Effector memory CD4-positive, alpha-beta T cell (primary cell): ENCODE measurements around the gene ARHGAP15.

Experiments used
- DNase-seq, 3 donors: peaks; one replicate each; pipeline ENCODE4 v3.0.0-alpha.2; 2020
- H3K27ac ChIP-seq: 2 replicates; pipeline ENCODE4 v1.7.0; 2013; ENCODE audit warnings: mild to moderate bottlenecking, low read length, moderate library complexity; ENCODE audit not compliant: insufficient read depth, poor library complexity, severe bottlenecking
- H3K27me3 ChIP-seq: replicated peaks from 2 replicates; pipeline ENCODE4 v1.7.0; 2013; ENCODE audit warnings: mild to moderate bottlenecking, low read length; ENCODE audit not compliant: insufficient read depth, control insufficient read depth, poor library complexity, severe bottlenecking
- H3K36me3 ChIP-seq: 2 replicates; pipeline ENCODE4 v1.7.0; 2013; ENCODE audit warnings: mild to moderate bottlenecking, low read length, moderate library complexity; ENCODE audit not compliant: control insufficient read depth, insufficient read depth
- H3K4me1 ChIP-seq: 2 replicates; pipeline ENCODE4 v1.7.0; 2013; ENCODE audit warnings: low read length, mild to moderate bottlenecking; ENCODE audit not compliant: control insufficient read depth, insufficient read depth, poor library complexity, severe bottlenecking
- H3K4me3 ChIP-seq: 2 replicates; pipeline ENCODE4 v1.7.0; 2013; ENCODE audit warnings: low read length, low read depth, mild to moderate bottlenecking; ENCODE audit not compliant: insufficient read depth, poor library complexity, severe bottlenecking
- H3K9me3 ChIP-seq: 2 replicates; pipeline ENCODE4 v1.7.0; 2013; ENCODE audit warnings: mild to moderate bottlenecking, low read length, moderate library complexity; ENCODE audit not compliant: control insufficient read depth

ARHGAP15 gene

DNA sequence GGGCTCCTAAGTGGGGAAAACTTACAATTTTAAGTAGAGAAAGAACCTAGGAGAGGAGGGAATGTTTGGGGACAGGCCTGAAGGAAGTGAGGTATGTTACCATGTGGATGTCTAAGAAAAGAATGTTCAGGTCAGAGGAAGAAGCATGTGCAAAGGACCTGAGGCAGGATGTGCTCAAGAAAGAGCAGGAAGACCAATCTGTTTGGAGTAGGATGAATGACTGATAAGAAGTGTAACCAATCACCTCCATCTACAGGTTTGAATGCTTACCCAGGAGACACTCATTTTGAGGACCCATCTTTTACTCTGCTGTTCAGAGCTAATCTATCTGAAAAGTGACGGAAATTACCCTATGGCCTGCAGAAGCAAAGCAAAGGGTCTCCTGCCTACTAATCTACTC, 342.3 kb downstream of the ARHGAP15 start:
- no peak for DNase-seq
- Histone ChIP-seq H3K36me3 (peaks cover 12% of the 10 kb centered on the region), H3K9me3 (no peaks in the 10 kb centered on the region), H3K27me3 (no peaks in the 10 kb centered on the region), H3K4me3 (no peak overlapping the region), H3K27ac (no peak overlapping the region), H3K4me1 (no peaks in the 10 kb centered on the region)

DNA sequence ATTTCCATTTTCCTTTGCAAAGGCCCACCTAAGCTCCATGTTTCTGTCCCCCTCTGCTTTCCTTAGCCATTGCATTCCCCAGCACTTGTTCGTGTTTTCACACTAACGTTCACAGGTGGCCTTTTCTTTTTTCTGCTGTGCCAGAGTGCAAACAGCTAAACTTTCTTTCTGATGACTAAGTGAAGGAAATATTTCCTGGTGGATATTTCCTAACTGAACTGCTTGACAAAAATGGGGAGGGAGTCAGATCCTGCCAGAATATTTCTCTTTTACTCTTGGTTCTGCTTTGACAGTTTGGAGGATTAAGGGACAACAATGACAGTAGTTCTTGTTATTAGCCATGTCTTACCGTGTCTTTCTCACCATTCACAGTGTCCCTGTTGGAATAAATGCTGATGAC, 344.0 kb downstream of the ARHGAP15 start:
- no peak for DNase-seq
- peaks cover 12% of the 10 kb centered on the region for H3K36me3 ChIP-seq
- no peaks in the 10 kb centered on the region for H3K27me3 ChIP-seq
- no peak overlapping the region for H3K27ac ChIP-seq
- no peak overlapping the region for H3K4me3 ChIP-seq
- H3K9me3 ChIP-seq = no peaks in the 10 kb centered on the region
- no peaks in the 10 kb centered on the region for H3K4me1 ChIP-seq

DNA sequence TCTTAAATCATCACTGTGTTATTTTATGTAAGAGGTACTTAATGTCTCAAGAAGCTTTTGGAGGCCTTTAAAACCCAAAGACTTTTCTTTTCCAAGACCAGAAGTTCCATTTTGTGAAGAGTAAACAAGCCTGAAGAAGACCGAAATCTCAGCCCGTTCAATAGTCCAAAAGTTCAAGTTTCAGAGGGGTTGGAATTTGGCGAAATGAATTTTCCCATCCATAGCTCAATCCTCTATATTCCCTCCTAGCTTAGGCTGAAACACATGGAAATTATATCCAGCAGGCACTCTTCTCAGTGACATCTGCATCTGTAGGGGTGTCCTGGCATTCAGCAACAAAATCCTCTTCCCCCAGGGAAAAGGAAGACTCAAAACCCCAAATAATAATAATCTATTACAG, 344.6 kb downstream of the ARHGAP15 start:
- Histone ChIP-seq H3K4me1 (no peaks in the 10 kb centered on the region), H3K4me3 (no peak overlapping the region), H3K9me3 (no peaks in the 10 kb centered on the region), H3K27me3 (no peaks in the 10 kb centered on the region), H3K36me3 (peaks cover 12% of the 10 kb centered on the region), H3K27ac (no peak overlapping the region)
- no peak for DNase-seq

DNA sequence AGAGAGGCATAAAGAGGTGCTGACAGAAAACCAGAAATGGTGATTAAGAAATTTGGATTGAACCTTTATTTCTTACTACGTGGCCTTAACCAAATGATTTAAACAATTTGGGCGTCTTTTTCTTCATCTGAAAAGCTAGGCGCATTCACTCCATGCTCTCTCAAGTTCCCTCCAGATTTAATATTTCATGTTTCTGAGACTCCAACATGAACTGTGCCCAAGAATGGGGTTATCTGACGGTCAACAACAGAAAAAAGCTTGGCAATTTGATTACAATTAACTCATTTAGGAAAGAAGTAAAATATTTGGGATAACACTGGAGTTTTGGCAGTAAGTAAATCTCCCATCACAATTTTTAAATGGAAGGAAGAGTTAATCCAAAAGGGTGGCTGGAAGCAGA, 345.4 kb downstream of the ARHGAP15 start:
- H3K27ac ChIP-seq = no peak overlapping the region
- DNase-seq = no peak

DNA sequence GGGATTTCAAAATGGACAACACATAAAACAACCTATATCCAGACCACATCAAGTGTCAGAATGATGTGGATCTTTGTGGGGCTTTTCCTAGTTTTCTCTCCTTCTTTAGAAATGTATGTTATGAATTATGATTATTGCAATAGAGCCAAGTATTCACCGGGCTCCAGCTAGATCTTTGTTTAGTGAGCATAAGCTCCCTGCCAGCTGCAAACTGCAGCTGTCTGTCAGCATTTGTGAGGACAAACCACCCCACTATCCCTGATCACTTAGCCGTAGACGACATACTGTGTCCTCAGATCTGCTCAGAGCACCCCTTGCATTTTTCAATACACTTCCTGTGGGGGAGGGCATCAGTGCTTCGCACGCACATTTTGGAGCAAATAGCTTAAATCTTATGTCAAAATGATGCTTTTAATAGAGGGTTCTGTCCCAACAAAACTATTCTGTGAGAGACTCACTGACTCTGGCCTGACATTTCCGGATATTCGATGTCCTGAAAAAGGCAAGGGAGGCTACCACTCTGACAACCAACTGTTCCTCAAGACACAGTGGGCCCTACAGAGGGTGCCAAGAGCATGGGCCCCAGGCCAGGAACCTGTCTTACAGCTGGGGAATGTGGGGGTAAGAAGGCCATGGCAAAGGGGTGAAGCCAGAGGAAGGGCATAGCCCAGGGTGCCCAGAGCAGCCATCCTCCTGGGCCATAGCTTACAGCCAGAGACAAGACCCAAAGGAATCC, 346.0 kb downstream of the ARHGAP15 start:
- H3K4me3 ChIP-seq = no peak overlapping the region
- H3K27me3 ChIP-seq = no peaks in the 10 kb centered on the region
- H3K4me1 ChIP-seq = no peaks in the 10 kb centered on the region
- H3K27ac ChIP-seq = no peak overlapping the region
- no peaks in the 10 kb centered on the region for H3K9me3 ChIP-seq
- peaks cover 12% of the 10 kb centered on the region for H3K36me3 ChIP-seq
- DNase-seq = no peak

More for the DNA sequence above, 345.4 kb downstream of the ARHGAP15 start:
- H3K4me1 ChIP-seq = no peaks in the 10 kb centered on the region
- peaks cover 12% of the 10 kb centered on the region for H3K36me3 ChIP-seq
- H3K9me3 ChIP-seq = no peaks in the 10 kb centered on the region
- no peaks in the 10 kb centered on the region for H3K27me3 ChIP-seq
- no peak overlapping the region for H3K4me3 ChIP-seq

DNA sequence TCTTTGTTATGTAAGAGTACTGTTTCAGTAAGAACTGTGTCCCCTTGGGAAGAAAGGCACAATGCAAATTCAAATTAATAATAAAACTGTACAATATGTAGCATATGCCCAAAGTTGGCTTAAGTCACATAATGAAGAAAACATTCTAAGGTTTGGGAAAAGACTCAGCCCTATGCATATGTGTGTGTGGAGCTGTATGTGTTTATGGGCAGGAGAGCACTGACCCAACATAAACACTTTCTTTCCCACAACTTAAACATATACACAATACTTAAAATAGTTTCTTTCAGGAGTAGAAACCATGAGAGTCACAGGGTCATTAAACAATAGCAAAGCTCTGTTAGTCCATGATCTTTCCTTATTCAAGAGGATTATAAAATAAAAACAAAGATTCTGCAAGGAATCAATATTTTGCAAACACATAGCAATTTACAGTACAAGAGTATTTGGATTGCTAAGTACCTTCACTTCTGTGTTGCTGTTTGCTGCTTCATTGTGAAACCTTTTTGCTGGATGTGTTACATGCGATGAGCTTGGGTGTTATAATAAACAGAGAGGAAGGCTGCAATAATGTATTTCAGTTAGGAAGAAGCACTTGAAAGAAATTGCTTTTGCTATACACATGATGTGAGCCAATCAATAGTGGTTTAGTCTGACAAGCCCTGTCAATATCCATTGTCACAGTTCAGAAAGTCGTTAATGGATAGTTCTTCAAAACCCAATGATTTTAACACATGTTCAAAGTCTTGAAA, 347.3 kb downstream of the ARHGAP15 start:
- Histone ChIP-seq H3K9me3 (no peaks in the 10 kb centered on the region), H3K4me1 (no peaks in the 10 kb centered on the region), H3K27ac (no peak overlapping the region), H3K36me3 (peaks cover 10% of the 10 kb centered on the region), H3K4me3 (no peak overlapping the region), H3K27me3 (no peaks in the 10 kb centered on the region)
- no peak for DNase-seq

DNA sequence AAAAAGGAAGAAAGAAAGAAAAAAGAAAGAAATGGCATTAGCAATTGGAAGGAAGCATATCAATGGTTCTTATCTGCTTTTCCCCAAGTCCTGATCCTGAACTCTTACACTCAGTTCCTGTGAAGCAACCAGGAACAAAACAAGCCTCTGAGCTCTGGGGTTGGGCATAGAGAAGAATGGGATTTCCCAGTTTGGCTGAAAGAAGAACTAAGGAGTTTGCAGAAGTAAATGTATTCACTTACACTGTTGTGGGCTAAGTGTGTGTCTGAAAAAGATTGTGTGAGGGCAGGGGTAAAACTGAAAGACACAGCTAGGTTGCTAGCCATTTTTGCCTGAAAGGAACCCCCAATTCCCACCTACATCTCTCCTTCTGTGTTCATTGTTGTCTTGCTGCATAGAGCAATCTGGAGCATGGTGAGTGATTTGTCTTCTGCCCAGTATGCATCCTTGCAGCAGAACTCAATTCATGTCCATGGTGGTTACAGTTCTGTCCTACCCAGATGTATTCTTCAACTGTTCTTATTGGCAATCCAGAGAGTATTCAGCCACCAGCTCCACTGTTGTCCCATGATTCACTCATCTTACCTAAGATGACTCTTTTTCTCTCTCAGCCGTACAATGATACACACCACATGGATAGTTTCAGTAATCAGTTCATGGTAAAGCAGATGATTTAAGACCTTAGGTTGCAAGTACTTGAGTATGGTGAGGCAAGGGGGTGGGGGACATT, 348.7 kb downstream of the ARHGAP15 start:
- no peak overlapping the region for H3K4me3 ChIP-seq
- H3K4me1 ChIP-seq = no peaks in the 10 kb centered on the region
- no peaks in the 10 kb centered on the region for H3K27me3 ChIP-seq
- H3K9me3 ChIP-seq = no peaks in the 10 kb centered on the region
- H3K27ac ChIP-seq = no peak overlapping the region
- H3K36me3 ChIP-seq = peaks cover 9% of the 10 kb centered on the region
- DNase-seq = no peak

DNA sequence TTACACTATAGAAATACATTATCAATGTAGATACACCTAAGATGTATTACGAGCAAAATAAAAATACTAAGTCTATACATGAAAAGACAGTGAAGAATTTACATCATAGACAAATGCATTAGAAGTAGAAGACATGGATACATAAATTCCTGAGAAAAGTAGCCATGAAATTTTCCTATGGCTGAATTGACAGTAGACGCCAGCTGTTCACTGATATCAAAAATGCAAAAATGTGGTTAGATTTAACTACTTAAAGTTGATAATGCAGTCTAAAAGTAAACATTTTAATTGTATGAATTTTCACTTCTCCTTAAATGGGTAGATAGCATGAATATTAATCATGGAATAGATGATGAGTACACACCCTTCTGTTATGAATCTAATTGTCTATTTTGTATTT, 350.9 kb downstream of the ARHGAP15 start:
- Histone ChIP-seq H3K36me3 (peaks cover 4% of the 10 kb centered on the region), H3K27ac (no peak overlapping the region), H3K4me1 (no peaks in the 10 kb centered on the region), H3K27me3 (no peaks in the 10 kb centered on the region), H3K9me3 (no peaks in the 10 kb centered on the region), H3K4me3 (no peak overlapping the region)
- DNase-seq = no peak

DNA sequence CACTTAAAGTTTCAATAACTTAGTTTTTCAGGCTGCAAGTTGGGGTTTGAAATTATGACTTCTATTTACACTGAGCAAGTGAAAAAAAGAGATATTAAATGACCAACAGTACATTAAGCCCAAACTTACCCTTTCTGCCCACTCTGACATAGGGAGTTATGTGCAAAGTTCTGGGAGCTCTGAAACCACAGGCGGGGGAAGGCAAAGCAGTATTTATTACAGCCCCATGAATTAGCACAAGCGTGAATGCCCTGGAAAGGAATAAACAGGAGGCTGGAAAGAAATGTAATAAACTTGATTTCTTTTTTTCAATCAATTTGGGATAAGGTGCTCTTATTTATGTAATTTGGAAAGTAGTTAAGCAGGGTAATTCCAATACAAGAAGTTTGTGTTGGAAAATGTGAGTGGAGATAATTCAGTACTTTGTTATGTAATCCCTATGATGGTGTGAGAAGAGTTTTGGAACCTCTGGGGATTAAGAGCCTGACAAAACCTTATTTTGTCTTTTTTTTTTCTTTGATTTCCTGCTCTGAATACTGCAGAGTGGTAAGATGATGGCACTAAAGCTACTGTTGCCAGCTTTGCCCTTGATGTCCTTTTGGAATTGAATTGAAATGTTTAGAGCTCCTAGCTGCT, 351.5 kb downstream of the ARHGAP15 start:
- no peaks in the 10 kb centered on the region for H3K9me3 ChIP-seq
- peaks cover 3% of the 10 kb centered on the region for H3K4me1 ChIP-seq
- H3K27me3 ChIP-seq = no peaks in the 10 kb centered on the region

More for the DNA sequence above, 351.5 kb downstream of the ARHGAP15 start:
- Histone ChIP-seq H3K4me3 (no peak overlapping the region), H3K36me3 (peaks cover 4% of the 10 kb centered on the region), H3K27ac (no peak overlapping the region)
- DNase-seq = no peak
